ENCODE results near the gene KANSL1. TPM values are rescaled to one million over a fixed set of nuclear protein-coding genes. Genes with fewer than 3 reads are reported as not detected.

Gene KANSL1
- total and polyA plus RNA-seq, 2 donors from 2014 or later = 13.7 to 97.3 TPM

DNA sequence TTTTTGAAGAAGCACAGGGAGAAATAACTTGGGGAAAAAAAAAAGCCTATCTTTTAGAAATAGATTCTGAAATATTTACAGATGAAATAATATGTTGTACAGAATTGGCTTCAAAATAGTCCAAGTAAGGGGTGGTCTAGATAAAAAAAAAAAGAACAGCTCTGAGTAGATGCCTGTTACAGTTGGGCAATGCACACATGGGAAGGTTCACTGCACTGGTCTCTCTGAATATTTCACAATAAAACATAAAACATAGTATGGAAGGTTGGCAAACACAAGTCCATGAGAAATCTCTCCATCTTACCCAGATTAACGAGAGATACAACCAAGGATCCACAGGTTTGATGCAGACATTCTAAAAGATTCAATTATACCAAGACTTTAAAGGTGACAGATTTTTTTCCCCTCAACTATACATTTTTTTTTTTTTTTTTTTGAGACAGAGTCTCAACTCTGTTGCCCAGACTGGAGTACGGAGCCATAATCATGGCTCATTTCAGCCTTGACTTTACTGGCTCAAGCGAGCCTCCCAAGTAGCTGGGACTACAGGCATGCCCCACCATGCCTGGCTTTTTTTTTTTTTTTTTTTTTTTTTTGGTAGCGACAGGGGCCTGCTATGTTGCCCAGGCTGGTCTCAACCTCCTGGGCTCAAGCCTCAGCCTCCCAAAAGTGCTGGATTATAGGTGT lies 58.0 kb downstream of the KANSL1 start:
- TF ChIP-seq, protein P1, sequence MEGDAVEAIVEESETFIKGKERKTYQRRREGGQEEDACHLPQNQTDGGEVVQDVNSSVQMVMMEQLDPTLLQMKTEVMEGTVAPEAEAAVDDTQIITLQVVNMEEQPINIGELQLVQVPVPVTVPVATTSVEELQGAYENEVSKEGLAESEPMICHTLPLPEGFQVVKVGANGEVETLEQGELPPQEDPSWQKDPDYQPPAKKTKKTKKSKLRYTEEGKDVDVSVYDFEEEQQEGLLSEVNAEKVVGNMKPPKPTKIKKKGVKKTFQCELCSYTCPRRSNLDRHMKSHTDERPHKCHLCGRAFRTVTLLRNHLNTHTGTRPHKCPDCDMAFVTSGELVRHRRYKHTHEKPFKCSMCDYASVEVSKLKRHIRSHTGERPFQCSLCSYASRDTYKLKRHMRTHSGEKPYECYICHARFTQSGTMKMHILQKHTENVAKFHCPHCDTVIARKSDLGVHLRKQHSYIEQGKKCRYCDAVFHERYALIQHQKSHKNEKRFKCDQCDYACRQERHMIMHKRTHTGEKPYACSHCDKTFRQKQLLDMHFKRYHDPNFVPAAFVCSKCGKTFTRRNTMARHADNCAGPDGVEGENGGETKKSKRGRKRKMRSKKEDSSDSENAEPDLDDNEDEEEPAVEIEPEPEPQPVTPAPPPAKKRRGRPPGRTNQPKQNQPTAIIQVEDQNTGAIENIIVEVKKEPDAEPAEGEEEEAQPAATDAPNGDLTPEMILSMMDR (IDR thresholded peaks at IDR 0.05; ENCODE audit: borderline replicate concordance, extremely low read depth, insufficient read depth) = no peak
- no peaks in the 10 kb centered on the region for H3K27me3 ChIP-seq (ENCODE audit: control insufficient read depth, insufficient read depth, low read length)

DNA sequence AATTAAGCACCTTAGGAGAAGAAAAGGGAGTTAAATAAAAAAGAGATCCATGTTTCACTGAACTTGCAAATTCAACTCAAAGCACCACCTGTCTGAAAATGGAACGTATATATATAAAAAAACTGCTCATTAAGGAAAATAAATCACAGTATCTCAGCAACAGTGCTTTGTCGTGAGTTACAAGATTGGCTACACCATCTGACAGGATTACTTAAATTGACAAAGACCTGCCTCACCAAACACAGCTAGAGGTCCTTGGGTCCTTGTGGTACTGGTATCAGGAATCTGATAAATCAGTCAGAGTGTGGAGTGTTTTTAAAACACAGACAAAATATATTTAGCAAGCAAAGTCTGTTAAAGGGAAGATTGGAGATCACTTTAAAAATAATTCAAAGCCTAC lies 63.9 kb downstream of the KANSL1 start:
- no peak overlapping the region for H3K4me3 ChIP-seq (ENCODE audit: low read length in 3 of 3)
- no peak overlapping the region for H3K27ac ChIP-seq (ENCODE audit: low read depth in 2 of 2, low read length in 2 of 2)
- TF ChIP-seq, protein P1 (IDR thresholded peaks at IDR 0.05; ENCODE audit: borderline replicate concordance, extremely low read depth, insufficient read depth) = no peak
- H3K9me3 ChIP-seq (ENCODE audit: control insufficient read depth in 2 of 3, insufficient read depth in 1 of 3, low read length in 3 of 3) = no peaks in the 10 kb centered on the region
- intact Hi-C loops (cut with DNase I) = loop anchor here (10.0 kb wide), 1 partner anchor 55 kb away; no protein-coding TSS in a partner anchor
- no peak overlapping the region for H3K9ac ChIP-seq (ENCODE audit: low read length in 3 of 3)
- DNase-seq = no peak
- no peaks in the 10 kb centered on the region for H3K27me3 ChIP-seq (ENCODE audit: control insufficient read depth, insufficient read depth, low read length)
- no peaks in the 10 kb centered on the region for H3K36me3 ChIP-seq (ENCODE audit: control insufficient read depth in 2 of 3, insufficient read depth in 3 of 3, low read length in 3 of 3)
- FAIRE-seq = no peak
- H3K4me1 ChIP-seq (ENCODE audit: control insufficient read depth in 2 of 3, insufficient read depth in 2 of 3, low read depth in 1 of 3, low read length in 3 of 3) = peaks cover 0 to 18% (median 13%) of the 10 kb centered on the region in 3 donors

More for the DNA sequence above, 58.0 kb downstream of the KANSL1 start:
- FAIRE-seq (no peak), DNase-seq (no peak)
- H3K4me1 ChIP-seq (ENCODE audit: control insufficient read depth in 2 of 3, insufficient read depth in 2 of 3, low read depth in 1 of 3, low read length in 3 of 3) = peaks cover 0 to 28% (median 12%) of the 10 kb centered on the region in 3 donors
- no peak overlapping the region for H3K9ac ChIP-seq (ENCODE audit: low read length in 3 of 3)
- no peaks in the 10 kb centered on the region for H3K9me3 ChIP-seq (ENCODE audit: control insufficient read depth in 2 of 3, insufficient read depth in 1 of 3, low read length in 3 of 3)
- H3K27ac ChIP-seq (ENCODE audit: low read depth in 2 of 2, low read length in 2 of 2) = no peak overlapping the region
- no peak overlapping the region for H3K4me3 ChIP-seq (ENCODE audit: low read length in 3 of 3)
- intact Hi-C loops (cut with DNase I) = no loop called here
- H3K36me3 ChIP-seq (ENCODE audit: control insufficient read depth in 2 of 3, insufficient read depth in 3 of 3, low read length in 3 of 3) = no peaks in the 10 kb centered on the region

DNA sequence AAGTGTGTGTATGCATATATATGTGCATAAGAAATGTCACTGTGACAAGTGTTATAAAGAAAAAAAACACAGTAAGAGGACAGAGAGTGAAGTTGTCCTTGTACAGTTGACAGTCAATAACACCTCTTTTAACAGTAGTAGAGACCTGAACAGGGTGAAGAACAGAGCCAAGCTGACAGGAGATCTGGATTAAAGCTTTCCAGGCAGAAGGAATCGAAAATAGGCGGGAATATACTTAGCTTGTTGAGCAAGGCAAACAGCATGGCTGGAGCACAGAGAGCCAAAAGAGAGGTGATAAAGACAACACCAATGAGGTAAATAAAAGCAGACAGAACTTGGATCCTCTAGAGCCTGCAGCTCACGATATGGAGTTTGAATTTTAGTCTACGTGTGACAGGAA lies 64.8 kb downstream of the KANSL1 start:
- intact Hi-C loops (cut with DNase I) = loop anchor here (10.0 kb wide), 1 partner anchor 54 kb away; no protein-coding TSS in a partner anchor
- no peak overlapping the region for H3K27ac ChIP-seq (ENCODE audit: low read depth in 2 of 2, low read length in 2 of 2)

More for the DNA sequence above, 64.8 kb downstream of the KANSL1 start:
- peaks cover 0 to 18% (median 13%) of the 10 kb centered on the region in 3 donors for H3K4me1 ChIP-seq (ENCODE audit: control insufficient read depth in 2 of 3, insufficient read depth in 2 of 3, low read depth in 1 of 3, low read length in 3 of 3)
- FAIRE-seq (no peak), DNase-seq (no peak)
- no peaks in the 10 kb centered on the region for H3K27me3 ChIP-seq (ENCODE audit: control insufficient read depth, insufficient read depth, low read length)
- TF ChIP-seq, protein P1 (IDR thresholded peaks at IDR 0.05; ENCODE audit: borderline replicate concordance, extremely low read depth, insufficient read depth) = no peak
- no peak overlapping the region for H3K4me3 ChIP-seq (ENCODE audit: low read length in 3 of 3)
- H3K36me3 ChIP-seq (ENCODE audit: control insufficient read depth in 2 of 3, insufficient read depth in 3 of 3, low read length in 3 of 3) = no peaks in the 10 kb centered on the region
- no peaks in the 10 kb centered on the region for H3K9me3 ChIP-seq (ENCODE audit: control insufficient read depth in 2 of 3, insufficient read depth in 1 of 3, low read length in 3 of 3)
- no peak overlapping the region for H3K9ac ChIP-seq (ENCODE audit: low read length in 3 of 3)

Data from kidney (tissue), 14 donors.